ENCODE results near the gene ZBTB46.

- no peak for TF ChIP-seq CTCF (conservative IDR thresholded peaks at IDR 0.05)
- TF ChIP-seq EZH2 (IDR thresholded peaks at IDR 0.05; ENCODE audit: low read depth) = no peak
These were observed 119.9 kb downstream of the ZBTB46 start for GRCh38 chr20:63711085-63711645.
